ENCODE measurements around the gene ZNF716.
"Not testable (repeated sequence)": the region's sequence is repeated elsewhere in the genome, so short reads cannot be mapped to it uniquely, and the experiment has no call there.

The ZNF716 gene

DNA sequence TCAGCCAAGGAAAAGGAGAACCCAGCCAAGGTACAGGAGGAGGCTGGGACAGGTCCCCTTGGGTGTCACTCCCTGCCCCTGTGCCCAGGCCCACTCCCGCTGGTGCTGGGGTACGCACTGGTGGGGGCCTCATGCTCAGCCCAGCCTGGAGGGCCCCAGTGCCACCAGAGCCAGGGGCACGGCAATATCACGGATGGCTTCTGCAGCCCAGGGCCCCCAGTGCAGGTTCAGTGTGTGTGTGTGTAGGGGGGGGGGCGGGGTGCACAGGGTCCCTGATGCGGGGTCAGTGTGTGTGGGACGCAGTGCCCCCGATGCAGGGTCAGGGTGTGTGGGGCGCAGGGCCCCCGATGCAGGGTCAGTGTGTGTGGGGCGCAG, 23.4 kb upstream of the ZNF716 start:
- no peak for DNase-seq

DNA sequence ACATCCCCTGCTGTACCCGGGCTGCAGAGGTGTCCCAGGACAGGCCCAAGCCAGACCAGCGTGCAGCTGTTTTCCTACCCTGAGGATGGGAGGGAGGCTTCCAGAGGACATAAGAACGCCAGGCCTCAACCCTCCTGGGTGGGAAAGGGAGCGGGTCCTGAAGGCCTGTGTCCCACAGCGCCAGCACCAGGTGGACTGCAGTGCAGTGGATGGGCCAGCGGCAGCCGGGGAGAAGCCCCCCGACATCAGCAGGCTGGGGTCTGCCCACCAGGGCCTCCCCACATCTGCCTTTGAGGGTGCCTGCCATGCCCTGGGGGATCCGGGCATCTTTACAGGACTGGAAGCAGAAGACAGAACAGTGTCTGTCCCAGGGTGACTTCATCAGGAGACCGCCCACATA, 22.8 kb upstream of the ZNF716 start:
- DNase-seq = no peak

DNA sequence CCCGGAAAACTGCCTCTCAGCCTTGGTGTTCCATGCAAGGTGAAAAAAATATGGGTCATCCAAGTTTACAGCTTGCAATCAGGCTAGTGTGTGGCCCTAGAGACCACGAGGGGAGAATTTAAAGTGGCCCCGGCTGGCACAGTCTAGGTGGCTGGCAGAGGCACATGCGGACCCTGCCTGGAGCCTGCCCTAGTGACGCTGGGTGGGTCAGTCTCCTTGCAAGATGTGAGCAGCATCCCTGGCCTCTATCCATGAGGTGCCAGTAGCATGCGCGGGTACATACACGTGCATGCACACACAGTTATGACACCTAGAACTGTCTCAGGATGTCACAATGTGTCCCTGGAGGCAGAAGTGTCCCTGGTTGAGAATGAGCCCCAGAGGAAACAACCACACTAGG, 22.4 kb upstream of the ZNF716 start:
- no peak for DNase-seq

DNA sequence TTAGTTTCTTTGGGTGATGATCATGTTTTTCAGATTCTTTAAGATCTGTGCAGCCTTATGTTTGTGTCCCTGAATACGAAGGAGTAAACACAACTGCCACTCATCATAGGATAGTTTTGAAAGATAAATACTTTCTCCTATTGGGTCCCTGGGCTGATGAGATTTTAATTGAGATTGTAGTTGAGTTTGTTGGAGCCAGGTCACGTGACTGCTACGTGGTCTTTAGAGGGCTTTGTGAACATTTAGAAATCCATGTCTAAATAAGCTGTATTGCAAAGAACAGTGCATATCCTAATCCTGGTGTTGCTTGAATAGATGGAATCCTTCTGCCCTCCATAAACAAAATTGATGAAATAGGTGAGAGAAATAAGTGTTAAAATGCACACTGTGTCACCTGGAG, 17.4 kb upstream of the ZNF716 start:
- no peak for DNase-seq

DNA sequence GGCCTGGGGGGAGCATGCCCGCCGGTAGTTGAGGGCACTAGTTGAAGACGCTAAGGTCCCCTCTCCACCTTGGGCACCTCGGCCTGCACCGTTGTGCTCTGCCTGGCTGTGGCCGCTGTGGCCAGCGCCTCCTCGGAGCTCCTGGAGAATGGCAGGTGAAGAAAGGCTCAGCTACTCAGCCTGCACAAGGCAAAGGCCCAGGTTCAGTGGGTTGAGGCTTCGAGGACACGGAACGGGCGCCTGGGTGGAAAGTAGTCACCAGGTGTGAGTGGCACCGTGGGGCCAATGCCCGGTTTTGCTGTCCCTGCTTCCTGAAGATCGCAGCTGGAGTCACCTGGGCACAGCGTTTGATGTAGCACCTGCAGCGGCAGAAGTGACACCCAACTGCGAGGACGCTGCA, 12.4 kb upstream of the ZNF716 start:
- DNase-seq = no peak

DNA sequence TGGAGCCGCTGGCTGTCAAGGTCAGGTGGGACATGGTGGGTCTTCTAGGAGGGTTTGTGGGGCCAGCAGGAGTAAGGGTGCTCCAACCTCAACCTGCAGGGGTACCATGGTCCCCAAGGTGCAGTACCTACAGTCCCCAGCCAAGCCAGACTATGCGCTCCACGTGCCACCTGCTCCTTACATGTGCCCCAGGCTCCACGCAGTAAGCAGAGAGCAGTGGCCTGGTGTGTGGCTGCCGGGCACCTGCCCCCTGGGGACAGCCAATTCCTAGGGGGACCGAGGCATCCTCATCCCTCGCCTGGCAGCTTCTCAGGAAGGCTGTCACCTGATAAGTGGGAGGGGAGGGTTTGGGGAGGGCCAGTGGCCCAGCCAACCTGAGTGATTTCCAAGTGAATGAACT, 11.7 kb upstream of the ZNF716 start:
- DNase-seq = no peak

DNA sequence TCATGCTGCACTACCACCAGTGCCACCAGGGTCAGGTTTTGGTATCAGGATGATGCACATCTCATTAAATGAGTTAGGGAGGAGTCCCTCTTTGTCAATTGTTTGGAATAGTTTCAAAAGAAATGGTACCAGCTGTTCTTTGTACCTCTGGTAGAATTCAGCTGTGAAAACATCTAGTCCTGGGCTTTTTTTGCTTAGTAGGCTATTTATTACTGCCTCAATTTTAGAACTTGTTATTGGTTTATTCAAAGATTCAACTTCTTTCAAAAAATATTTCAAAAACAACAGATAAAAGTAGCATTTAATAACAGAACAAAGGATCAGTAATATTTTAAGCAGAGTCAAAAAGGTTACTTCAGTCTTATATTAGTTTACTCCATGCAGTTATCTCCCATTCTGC, 6.4 kb upstream of the ZNF716 start:
- DNase-seq = no peak

DNA sequence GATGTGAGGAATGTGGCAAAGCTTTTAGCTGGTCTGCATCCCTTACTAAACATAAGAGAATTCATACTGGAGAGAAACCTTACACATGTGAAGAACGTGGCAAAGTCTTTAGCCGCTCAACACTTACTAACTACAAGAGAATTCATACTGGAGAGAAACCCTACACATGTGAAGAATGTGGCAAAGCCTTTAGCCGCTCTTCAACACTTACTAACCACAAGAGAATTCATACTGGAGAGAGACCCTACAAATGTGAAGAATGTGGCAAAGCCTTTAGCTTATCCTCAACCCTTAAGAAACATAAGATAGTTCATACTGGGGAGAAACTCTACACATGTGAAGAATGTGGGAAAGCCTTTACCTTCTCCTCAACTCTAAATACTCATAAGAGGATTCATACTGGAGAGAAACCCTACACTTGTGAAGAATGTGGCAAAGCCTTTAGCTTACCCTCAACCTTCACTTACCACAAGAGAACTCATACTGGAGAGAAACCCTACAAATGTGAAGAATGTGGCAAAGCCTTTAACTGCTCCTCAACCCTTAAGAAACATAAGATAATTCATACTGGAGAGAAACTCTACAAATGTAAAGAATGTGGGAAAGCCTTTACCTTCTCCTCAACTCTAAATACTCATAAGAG, 19.3 kb downstream of the ZNF716 start:
- DNase-seq = not testable (repeated sequence)

DNA sequence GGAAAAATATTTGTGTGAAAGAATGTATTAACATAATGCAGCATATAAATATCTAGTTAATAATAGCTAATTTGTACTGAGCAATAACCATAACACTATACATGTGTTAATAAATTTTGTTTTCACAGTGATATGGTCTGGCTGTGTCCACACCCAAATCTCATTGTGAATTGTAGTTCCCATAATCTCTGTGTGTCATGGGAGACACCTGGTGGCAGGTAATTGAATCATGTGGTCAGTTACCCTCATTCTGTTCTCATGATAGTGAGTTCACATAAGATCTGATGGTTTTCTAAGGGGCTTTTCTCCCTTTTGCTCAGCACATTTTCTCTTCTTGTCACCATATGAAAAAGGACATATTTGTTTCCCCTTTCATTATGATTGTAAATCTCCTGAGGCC, 30.3 kb downstream of the ZNF716 start:
- DNase-seq = not testable (repeated sequence)

DNA sequence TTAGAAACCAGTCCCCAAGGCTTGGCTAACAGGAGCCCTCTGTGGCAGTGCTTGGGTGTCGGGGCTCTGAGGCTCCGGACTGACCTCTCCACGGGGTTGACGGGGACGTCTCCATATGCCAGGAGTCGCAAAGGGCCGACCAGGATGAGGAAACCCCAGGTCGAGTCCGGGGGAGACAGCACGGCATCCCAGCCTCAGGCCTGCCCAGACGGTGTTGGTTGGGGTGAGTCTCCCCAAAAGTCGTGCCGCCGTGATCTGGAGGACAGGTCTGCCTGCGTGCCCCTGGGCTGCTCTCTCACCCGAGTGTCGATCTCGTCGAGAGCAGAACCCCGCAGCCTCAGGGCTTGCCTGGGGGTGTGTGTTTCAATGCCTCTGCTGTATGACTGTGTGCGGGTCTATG, 35.0 kb downstream of the ZNF716 start:
- not testable (repeated sequence) for DNase-seq

DNA sequence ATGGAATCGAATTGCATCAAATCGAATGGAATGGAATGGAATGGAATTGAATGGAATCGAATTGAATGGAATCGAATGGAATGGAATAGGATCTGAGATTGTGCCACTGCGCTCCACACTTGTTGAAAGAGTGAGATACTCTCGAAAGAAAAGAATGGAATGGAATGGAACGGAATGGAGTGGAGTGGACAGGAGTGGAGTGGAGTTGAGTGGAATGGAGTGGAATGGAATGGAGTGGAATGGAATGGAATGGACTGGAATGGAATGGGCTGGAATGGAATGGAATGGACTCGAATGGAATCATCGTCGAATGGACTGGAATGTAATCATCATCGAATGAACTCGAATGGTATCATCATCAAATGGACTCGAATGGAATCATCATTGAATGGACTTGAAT, 38.0 kb downstream of the ZNF716 start:
- DNase-seq = no peak

DNA sequence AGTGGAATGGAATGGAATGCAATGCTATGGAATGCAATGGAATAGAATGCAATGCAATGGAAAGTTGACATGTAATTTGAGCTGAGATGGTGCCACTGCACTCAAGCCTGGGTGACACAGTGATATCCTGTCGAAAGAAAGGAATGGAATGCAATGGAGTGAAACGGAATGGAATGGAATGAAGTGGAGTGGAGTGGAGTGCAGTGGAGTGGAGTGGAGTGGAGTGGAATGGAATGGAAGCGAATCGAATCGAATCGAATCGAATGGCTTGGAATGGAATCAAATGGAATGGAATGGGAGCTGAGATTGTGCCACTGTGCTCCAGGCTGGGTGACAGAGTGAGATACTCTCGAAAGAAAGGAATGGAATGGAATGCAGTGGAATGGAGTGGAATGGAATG, 45.1 kb downstream of the ZNF716 start:
- not testable (repeated sequence) for DNase-seq

DNA sequence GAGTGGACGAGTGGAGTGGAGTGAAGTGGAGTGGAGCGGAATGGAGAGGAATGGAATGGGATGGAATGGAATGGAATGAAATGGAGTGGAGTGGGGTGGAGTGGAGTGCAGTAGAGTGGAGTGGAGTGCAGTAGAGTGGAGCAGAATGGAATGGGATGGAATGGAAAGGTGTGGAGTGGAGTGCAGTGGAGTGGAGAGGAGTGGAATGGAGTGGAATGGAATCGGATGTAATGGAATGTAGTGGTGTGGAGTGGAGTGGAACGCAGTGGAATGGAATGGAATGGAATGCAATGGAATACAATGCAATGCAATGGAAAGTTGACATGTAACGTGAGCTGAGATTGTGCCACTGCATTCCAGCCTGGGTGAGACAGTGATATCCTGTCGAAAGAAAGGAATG, 46.4 kb downstream of the ZNF716 start:
- DNase-seq = no peak

DNA sequence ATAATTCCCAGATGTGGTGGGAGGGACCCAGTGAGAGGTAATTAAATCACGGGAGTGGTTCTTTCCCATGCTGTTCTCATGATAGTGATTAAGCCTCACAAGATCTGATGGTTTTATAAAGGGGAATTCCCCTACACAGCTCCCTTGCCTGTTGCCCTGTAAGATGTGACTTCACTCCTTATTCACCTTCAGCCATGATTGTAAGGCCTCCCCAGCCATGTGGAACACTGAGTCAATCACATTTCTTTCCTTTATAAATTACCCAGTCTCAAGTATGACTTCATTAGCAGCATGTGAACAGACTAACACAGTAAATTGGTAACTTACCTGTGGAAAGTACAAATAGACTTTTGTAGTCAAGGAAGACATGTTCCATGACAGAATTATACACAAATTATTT, 55.2 kb downstream of the ZNF716 start:
- no peak for DNase-seq

Measured in KG1 (cell line).